Activated T-cell treated with anti-CD3 and anti-CD28 coated beads for 48 hours (primary cell): ENCODE measurements around the gene USP54.
"Not testable (repeated sequence)": the region's sequence is repeated elsewhere in the genome, so short reads cannot be mapped to it uniquely, and the experiment has no call there.

Experiments
- DNase-seq: peaks from one replicate; pipeline ENCODE4 v3.0.0-alpha.2; 2020; ENCODE audit warnings: low read depth

Gene USP54

GRCh38 chr10:73586583-73586984 is 4.6 kb downstream of the USP54 start:
- no peak for DNase-seq

DNA sequence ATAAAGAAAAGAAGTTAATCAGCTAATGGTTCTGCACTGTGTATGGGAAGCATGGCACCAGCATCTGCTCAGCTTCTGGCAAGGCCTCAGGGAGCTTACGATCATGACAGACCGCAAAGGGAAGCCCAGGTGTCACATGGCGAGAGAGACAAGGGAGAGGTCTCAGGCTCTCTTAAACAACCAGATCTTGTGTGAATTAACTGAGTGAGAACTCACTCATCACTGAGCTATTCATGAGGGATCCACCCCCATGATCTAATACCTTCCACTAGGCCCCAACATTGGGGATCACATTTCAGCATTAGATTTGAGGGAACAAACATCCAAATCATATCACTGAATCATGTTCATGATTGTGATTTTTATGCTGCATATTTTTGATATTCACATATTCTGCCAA is 5.8 kb downstream of the USP54 start:
- no peak for DNase-seq

DNA sequence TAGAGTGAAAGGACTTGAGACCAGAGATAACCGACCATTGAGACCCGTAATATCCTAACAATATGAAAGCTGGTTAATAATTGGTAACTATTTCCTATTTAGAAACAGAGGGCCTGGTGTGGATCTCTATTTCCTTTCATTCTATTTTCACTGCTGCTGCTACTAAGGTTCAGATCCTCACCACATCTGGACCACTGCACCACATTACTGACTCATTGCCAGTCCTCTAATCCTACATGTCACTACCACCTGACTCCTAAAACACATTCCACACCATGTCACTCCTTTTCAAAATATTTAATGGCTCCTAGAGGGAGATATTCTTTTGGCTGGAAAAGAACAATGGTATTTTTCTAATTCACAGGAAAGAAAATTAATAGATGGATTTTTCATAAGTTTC is 6.4 kb downstream of the USP54 start:
- no peak for DNase-seq

DNA sequence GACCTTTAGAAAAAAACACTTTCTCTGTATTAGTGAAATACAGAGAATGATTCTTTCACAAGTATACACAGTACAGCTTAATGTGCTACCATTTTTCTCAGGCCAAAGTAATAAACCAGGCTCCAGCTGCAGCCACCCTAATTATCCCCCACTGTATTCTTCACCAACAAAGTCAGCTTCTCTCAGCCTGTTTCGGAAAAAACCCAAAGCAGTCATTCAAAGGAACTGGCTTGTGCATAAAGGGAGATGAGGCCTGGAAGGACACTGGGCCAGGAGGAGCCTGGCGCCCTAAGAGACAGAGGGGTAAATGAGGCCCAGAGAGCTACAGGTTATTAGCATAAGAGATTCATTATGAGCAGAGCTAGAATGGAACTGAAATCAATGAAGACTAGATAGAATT is 9.2 kb downstream of the USP54 start:
- DNase-seq: no peak

DNA sequence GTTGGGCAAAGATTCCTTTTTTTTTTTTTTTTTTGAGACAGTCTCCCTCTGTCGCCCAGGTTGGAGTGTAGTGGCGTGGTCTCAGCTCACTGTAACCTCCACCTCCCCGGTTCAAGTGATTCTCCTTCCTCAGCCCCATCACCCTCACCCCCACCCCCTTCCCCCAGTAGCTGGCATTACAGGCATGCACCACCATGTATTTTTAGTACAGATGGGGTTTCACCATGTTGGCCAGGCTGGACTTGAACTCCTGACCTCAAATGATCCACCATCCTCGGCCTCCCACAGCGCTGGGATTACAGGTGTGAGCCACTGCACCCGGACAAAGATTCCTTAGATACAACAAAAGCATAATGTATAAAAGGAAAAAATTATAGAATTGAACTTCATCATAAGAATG is 12.2 kb downstream of the USP54 start:
- DNase-seq: not testable (repeated sequence)

- DNase-seq: no peak
These were observed 13.4 kb downstream of the USP54 start for GRCh38 chr10:73577788-73578187.

- no peak for DNase-seq
These were observed 14.1 kb downstream of the USP54 start for GRCh38 chr10:73576890-73577591.

DNA sequence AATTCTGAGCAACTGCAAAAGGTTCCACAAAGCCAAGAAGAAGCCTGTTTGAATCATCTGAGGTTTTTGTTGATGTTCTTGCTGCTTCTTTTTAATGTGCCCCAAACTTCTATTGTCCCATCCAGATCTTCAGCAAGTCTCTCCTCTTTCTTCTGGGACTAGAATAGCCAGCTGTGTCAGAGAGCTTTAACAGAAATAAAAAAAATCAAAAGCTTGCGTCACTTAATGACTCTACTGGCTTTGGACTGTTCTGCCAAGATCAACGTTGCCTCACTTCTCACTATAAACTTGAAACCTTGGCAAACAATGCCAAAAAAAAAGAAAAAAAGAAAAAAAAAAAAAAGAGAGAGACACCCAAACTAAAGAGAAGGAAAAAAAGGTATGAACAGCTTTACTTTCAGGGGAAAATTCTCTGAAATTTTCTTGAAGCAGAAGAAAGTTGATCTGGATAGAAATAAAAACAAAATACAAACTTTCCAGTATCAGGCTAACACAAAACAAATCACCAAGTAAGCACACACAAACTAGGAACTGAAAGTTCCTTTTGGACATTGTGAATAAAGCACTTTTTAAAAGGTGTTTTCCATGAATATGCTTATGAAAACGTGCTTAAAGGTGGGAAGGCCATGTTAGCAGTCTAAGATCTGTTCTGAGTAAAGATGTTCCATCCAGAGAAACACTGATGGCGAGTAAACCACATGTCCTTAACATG is 14.8 kb downstream of the USP54 start:
- DNase-seq: no peak

DNA sequence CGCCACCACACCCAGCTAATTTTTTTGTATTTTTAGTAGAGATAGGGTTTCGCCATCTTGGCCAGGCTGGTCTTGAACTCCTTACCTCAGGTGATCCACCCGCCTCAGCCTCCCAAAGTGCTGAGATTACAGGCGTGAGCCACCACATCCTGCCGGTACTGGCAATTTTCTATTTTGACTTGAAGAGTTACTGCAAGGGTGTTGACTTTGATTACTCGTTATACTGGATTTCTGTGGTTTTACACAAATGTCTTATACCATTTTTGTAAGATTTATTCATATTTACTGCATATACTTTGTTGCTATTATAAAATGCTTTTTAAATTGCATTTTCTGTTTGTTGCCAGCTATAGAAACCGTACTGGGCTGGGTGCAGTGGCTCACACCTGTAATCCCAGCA is 24.1 kb downstream of the USP54 start:
- DNase-seq: not testable (repeated sequence)

- no peak for DNase-seq
These were observed 29.9 kb downstream of the USP54 start for GRCh38 chr10:73561192-73561591.

- DNase-seq: no peak
These were observed 31.6 kb downstream of the USP54 start for GRCh38 chr10:73559590-73559989.

DNA sequence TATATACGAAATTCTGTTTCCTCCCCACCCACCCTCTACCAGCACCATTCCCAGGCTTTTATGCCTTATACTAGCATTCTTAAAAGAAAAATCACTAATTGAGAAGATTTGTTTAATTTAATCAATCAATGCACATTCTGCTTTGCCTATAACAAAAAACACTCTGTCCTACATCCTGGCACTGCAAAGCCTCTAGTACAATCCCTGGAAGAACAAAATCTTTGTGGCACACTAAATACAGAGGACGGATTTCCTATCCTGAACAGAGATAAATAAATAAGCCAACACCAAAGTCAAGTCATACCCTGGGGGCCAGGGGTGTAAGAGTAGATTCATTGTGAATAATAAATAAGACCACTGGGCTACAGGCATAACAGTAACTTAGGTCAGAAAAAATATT is 34.3 kb downstream of the USP54 start:
- no peak for DNase-seq

DNA sequence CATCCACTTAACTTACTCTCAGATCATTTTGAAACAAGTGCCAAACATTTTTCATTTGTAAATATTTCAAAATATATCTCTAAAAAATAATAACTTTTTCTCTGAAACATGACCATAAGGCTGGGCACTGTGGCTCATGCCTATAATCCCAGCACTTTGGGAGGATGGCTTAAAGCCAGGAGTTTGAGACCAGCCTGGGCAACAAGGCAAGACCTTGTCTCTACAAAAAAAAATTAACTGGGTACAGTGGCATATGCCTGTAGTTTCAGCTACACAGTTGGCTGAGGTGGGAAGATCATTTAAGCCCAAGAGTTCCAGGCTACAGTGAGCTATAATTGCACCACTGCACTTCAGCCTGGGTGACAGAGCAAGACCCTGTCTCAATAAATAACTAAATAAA is 36.4 kb downstream of the USP54 start:
- DNase-seq: no peak

DNA sequence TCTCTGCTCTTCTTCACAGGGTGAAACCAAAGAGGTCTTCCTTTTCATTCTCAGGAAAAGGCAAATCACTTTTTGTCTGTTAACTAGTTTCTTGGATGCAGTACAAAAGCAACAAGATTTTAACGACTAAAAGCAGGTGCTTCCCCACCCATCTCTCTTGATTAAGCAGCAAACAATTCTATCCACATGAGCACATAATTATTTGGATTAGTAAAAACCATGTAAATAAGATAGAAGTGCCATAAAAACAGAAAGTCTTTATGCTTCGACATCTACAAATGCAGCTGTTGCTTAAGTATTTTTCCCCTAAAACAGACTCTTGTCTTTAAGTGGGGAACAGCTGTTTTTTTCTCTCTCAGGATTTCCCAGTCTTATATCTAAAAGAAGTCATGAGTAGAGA is 37.4 kb downstream of the USP54 start:
- no peak for DNase-seq

DNA sequence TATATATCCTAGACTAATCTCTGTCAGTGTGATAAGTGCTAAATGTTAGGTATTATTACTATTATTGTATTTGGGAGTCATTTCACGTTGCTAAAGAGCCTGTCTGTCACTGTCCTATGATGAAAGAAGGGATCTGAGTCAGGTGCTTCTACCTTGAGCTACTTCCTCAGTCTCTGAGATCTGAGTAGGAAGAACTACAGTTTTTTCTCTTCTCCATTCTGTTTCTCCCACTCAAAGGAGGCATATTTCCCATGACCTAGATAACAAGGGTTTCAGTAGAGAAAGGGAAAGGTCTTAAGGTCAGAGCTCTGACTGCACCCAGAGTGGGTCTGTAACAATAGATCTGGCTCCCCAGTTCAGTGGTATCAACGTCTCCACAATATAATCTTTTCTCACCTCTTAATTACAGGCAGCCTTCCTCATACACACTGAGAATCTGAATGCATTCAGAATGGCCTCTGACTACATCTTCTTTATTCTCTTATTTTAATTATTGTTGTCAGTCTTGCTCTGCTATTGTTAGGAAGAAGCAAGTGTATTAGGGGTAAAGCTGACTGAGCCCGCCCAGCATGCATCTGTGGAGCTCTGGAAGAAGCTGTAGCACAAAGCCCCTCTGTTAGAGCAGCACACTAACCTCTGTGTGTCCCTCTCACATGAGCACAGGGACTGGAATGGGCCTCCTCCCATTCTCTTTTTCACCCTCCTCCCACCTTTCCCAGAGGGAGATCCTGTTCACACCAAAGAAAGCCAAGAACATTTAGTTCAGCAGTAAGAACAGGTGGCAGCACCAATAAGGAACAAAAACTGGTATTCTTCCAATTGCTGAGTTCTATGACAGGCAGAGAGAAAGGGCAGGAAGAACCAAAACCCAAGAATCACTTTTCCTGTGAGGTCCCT is 38.1 kb downstream of the USP54 start:
- no peak for DNase-seq

DNA sequence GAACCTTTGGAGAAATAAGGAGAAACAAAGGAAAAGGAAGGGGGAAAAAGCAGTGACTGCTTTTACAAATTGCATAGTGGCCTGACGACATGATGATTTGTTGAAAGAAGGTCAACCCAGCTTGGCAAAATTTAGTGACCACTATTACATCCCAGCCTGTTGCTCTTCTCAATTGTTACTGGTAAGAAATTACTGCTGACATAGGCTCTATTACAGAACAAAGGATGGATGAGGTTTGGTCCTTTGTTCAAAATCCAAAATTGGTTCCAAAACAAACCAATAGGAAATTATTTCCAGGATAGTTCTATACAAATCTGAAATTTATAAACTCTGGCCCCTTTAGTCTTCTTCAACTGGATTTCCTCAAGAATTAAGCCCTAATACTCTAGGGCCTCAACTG is 39.6 kb downstream of the USP54 start:
- DNase-seq: no peak

GRCh38 chr10:73545357-73545756 is 45.8 kb downstream of the USP54 start:
- no peak for DNase-seq

- DNase-seq: no peak
These were observed 53.4 kb downstream of the USP54 start for GRCh38 chr10:73537709-73538108.

- no peak for DNase-seq
These were observed 53.9 kb downstream of the USP54 start for GRCh38 chr10:73537288-73537687.

DNA sequence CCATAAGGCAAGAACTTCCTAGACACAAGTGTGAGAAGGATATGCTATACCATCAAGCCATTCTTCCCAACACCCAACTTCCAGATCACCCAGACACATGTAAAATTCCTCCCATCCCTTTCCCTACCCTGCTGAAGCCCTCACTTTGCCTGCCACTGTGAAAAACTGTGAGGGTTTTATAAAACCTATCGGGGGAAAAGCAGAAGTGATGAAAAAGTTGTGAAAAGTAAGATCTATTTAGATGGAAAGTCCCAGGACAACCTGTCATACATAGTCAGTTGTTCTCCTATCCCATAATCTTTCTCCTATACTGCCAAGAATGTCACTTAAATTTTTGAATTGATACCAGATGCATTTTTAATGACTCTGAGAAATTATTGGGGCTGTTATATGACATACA is 56.3 kb downstream of the USP54 start:
- DNase-seq: no peak

- DNase-seq: peak; percentile 4
These were observed 61.9 kb downstream of the USP54 start for GRCh38 chr10:73529089-73529832.

DNA sequence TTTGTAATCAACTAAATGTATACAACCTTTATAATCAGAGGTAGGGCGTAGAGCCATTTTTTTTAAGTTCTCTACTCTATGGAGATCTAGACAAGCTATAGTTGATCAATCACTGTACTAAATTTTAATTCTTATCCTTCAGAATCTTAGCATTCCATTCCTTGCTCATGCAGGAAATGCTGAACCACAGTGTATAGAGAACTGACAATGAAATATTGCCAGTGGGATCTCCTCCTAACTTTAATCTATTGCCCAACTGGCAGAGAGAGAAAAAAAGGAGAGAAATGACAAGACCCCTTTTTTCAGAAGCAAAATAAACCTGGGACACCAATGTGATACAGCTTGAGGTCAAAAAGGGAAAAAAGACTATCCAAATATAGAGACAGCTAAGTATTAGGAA is 68.9 kb downstream of the USP54 start:
- DNase-seq: no peak
